ENCODE data around the gene METTL2A.
"Not testable (repeated sequence)": the region's sequence is repeated elsewhere in the genome, so short reads cannot be mapped to it uniquely, and the experiment has no call there.

GRCh38 chr17:62490990-62491389, 67.3 kb downstream of the METTL2A start:
- TF ChIP-seq EZH2phosphoT487 (IDR thresholded peaks at IDR 0.05; ENCODE audit: insufficient read depth, low read depth); EZH2 (IDR thresholded peaks at IDR 0.05; ENCODE audit: insufficient read depth, poor library complexity, severe bottlenecking): not testable (repeated sequence)

Measured in GM23248 (cell line).